Tibial nerve (tissue), 3 donors: ENCODE measurements around the gene LEPROT.

Experiments used
- CTCF ChIP-seq, 5 experiments: fragments of 200-600 bp in 3 of 5; fragments of 450-650 bp in 2 of 5; sonication (generic) in 3 of 5; IDR thresholded peaks; one replicate each; pipeline ENCODE4 v1.5.1; 2016 to 2019; ENCODE audit warnings: antibody characterized with exemption in 5 of 5, mild to moderate bottlenecking in 3 of 5, moderate library complexity in 2 of 5
- POLR2A ChIP-seq, 2 donors: fragments of 450-650 bp; IDR thresholded peaks; one replicate each; pipeline ENCODE4 v1.6.1; 2017; ENCODE audit warnings: antibody characterized with exemption in 2 of 2, mild to moderate bottlenecking in 2 of 2, moderate library complexity in 2 of 2

- no peak for TF ChIP-seq CTCF (IDR thresholded peaks at IDR 0.05)
- no peak for TF ChIP-seq POLR2A (IDR thresholded peaks at IDR 0.05)
Observed at GRCh38 chr1:65398083-65398482, 22.4 kb upstream of the LEPROT start.
